H1 (cell line): Measurements from ENCODE around the gene OSBPL6. TPM values are rescaled to one million over a fixed set of nuclear protein-coding genes. Genes with fewer than 3 reads are reported as not detected.

Experiments used
- EGR1 ChIP-seq: IDR thresholded peaks from 2 replicates; pipeline ENCODE4 v1.6.1; 2011; ENCODE audit warnings: low read depth, low read length, borderline replicate concordance
- RFX5 ChIP-seq: IDR thresholded peaks from 2 replicates; pipeline ENCODE4 v1.6.1; 2011; ENCODE audit warnings: low read depth, low read length, improper control_type of control experiment, borderline replicate concordance
- SIRT6 ChIP-seq: IDR thresholded peaks from one replicate; pipeline ENCODE4 v1.7.1; 2012; ENCODE audit warnings: low read length, inconsistent platforms
- polyA plus RNA-seq, 7 experiments: library from polyadenylated mRNA; depleted of rRNA in 3 of 7; stranded (reverse) in 5 of 7; unstranded in 2 of 7; fragments of >200 nt in 5 of 7; fragments of 200-250 nt in 2 of 7; gene quantifications; 1 replicate in 5 of 7; 2 replicates in 1 of 7; 4 replicates in 1 of 7; pipeline versions ENCODE4 v1.2.1 to v1.2.3, GENCODE V29; 2011 to 2013; ENCODE audit warnings: missing spikeins in 2 of 7, mixed read lengths in 2 of 7
- total RNA-seq: library from RNA; stranded (reverse); fragmentation: NEBNext Ultra II Directional; extraction: Animal tissue kit (Norgen Biotek cat#: 25700); gene quantifications from 2 replicates; pipeline ENCODE4 v1.2.1, GENCODE V29; 2021
- TF ChIP-seq, protein P1 (sequence below): IDR thresholded peaks from 2 replicates; pipeline ENCODE4 v1.6.1; 2012; ENCODE audit warnings: low read length, inconsistent platforms

OSBPL6 gene
- total and polyA plus RNA-seq, 2 of the 8 experiments (the other 6 are each of a cell fraction or from before 2014, with no cell fraction given) = 1.7 to 5.6 TPM

DNA sequence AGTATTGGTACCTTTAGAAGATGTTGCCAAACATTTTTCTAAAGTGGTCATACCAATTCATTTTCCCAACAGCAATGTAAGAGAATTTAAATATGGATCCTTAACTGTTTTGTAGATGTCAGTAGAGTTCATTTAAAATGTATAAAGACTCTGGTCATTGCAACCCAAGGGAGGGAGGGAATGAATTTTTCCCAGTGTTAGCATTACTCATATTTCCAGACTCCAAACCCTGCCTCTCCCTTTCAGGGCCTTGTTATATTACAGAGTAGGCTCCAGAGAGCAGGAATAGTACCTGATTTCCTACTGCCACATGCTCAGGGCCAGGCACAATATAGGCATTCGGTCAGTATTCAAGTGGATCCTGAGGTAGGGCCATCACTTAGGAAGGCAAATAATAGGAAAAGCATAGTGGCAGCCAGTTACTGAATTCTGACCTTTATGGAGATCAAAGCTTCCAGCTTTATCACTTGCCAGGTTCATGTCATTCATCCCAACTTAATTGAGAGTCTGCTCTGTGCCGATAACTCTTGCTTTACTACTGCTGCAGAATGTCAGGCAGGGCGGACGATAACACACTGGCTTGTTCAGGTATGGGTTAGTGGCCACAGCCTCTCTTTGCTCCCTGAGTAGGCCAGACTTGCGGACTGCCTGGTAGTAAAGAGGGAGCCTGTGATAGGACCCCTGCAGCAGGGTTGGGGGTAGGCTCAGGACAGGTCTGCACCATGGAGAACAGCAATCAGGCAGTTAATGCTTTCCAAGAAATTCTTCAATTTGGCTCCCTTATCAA is 75.3 kb downstream of the OSBPL6 start (continued):
- no peak for TF ChIP-seq EGR1
- no peak for TF ChIP-seq RFX5
- TF ChIP-seq, protein P1, sequence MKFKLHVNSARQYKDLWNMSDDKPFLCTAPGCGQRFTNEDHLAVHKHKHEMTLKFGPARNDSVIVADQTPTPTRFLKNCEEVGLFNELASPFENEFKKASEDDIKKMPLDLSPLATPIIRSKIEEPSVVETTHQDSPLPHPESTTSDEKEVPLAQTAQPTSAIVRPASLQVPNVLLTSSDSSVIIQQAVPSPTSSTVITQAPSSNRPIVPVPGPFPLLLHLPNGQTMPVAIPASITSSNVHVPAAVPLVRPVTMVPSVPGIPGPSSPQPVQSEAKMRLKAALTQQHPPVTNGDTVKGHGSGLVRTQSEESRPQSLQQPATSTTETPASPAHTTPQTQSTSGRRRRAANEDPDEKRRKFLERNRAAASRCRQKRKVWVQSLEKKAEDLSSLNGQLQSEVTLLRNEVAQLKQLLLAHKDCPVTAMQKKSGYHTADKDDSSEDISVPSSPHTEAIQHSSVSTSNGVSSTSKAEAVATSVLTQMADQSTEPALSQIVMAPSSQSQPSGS = no peak
- TF ChIP-seq SIRT6 = no peak
- TF ChIP-seq, all 59 proteins: peak for 0
